ENCODE results near the gene DAB1. TPM values are rescaled to one million over a fixed set of nuclear protein-coding genes. Genes with fewer than 3 reads are reported as not detected.
A peak's percentile ranks its signal among the peaks of the same experiment; 100 is the strongest.

Gene DAB1
- total and polyA plus RNA-seq, 2 of the 8 experiments (the other 6 are each of a cell fraction or from before 2014, with no cell fraction given), result 4.4 to 11.8 TPM

GRCh38 chr1:57451516-57451915, 27.7 kb upstream of the DAB1 start:
- Histone ChIP-seq H2BK5ac (ENCODE audit: low read depth, low read length) (no peak overlapping the region), H3K27ac (ENCODE audit: low read depth, low read length) (no peak overlapping the region), H3K18ac (ENCODE audit: extremely low read depth, low read length) (no peak overlapping the region), H2BK20ac (ENCODE audit: low read length) (no peak overlapping the region), H2BK15ac (ENCODE audit: low read length) (no peak overlapping the region), H3K79me2 (ENCODE audit: control insufficient read depth in 1 of 2, insufficient read depth in 2 of 2, low read length in 2 of 2) (no peaks in the 10 kb centered on the region), H3K9ac (replicated peaks in 1 of 4; ENCODE audit: extremely low read depth in 1 of 4, low read depth in 3 of 4, low read length in 3 of 4) (no peak overlapping the region), H3K4ac (replicated peaks; ENCODE audit: insufficient read length, low read depth, low read length) (no peak overlapping the region), H3K79me1 (ENCODE audit: low read depth, low read length) (no peaks in the 10 kb centered on the region), H3K23me2 (ENCODE audit: low read depth, low read length) (no peaks in the 10 kb centered on the region), H2BK12ac (ENCODE audit: low read depth, low read length) (no peak overlapping the region), H4K91ac (replicated peaks; ENCODE audit: insufficient read length, low read length) (no peak overlapping the region), H3K56ac (replicated peaks; ENCODE audit: insufficient read length, low read depth, low read length) (no peak overlapping the region), H4K20me1 (replicated peaks in 1 of 2; ENCODE audit: control insufficient read depth in 1 of 2, insufficient read depth in 2 of 2, low read length in 2 of 2) (no peaks in the 10 kb centered on the region), H3K14ac (ENCODE audit: insufficient read length) (no peak overlapping the region), H2AFZ (ENCODE audit: low read length) (no peak overlapping the region), H3K4me1 (replicated peaks in 1 of 4; ENCODE audit: control insufficient read depth in 3 of 4, insufficient read depth in 4 of 4, low read length in 3 of 4) (peaks cover 0 to 6% (median 3%) of the 10 kb centered on the region in 4 experiments; a peak in 3 of 7 replicates), H3K27me3 (replicated peaks in 1 of 4; ENCODE audit: control insufficient read depth in 3 of 4, extremely low read depth in 1 of 4, insufficient read depth in 3 of 4, low read length in 3 of 4) (peaks cover 0 to 2% (median 0%) of the 10 kb centered on the region in 4 experiments; a peak in 1 of 7 replicates), H2AK5ac (ENCODE audit: low read depth, low read length) (no peak overlapping the region), H3K9me3 (ENCODE audit: insufficient read depth in 2 of 2, low read depth in 1 of 2, low read length in 1 of 2) (no peaks in the 10 kb centered on the region), H3K23ac (ENCODE audit: insufficient read length) (no peak overlapping the region), H3K36me3 (ENCODE audit: control insufficient read depth in 2 of 4, insufficient read depth in 4 of 4, low read length in 3 of 4) (no peaks in the 10 kb centered on the region), H3K4me3 (ENCODE audit: extremely low read depth in 1 of 4, insufficient read depth in 2 of 4, low read depth in 3 of 4, low read length in 4 of 4) (no peak overlapping the region), H4K5ac (ENCODE audit: insufficient read length, low read depth, low read length) (no peak overlapping the region), H2BK120ac (replicated peaks; ENCODE audit: low read depth, low read length) (no peak overlapping the region), H4K8ac (ENCODE audit: extremely low read depth, insufficient read depth, low read length) (no peak overlapping the region), H3K4me2 (ENCODE audit: insufficient read depth in 1 of 2, low read depth in 2 of 2, low read length in 2 of 2) (peak overlapping the region; percentile 4 to 31; a peak in 2 of 4 replicates)
- 25% methylated on average over 5 of the region's 5 CpGs; no CpG with 5 or more reads in 1 of the 2 experiments for WGBS, 2 experiments (ENCODE audit: extremely low coverage in 1 of 2, insufficient coverage in 1 of 2, insufficient read length in 1 of 2, insufficient replicate concordance in 2 of 2, low coverage in 1 of 2, low lambda C conversion rate in 2 of 2, missing lambda C conversion rate in 1 of 2)
- no peak for DNase-seq (ENCODE audit: low read depth in 1 of 2, low spot score in 2 of 2)
- FAIRE-seq, result no peak
- CTCF ChIA-PET (ENCODE audit: partially characterized antibody), result interaction anchor here (0.8 to 1.2 kb wide), 2 partner anchors 27 to 483 kb away, joined by 3 read pairs; no protein-coding TSS in a partner anchor
- POLR2A ChIA-PET (ENCODE audit: partially characterized antibody), result no interaction called here
- TF ChIP-seq TBP (IDR thresholded peaks at IDR 0.05; ENCODE audit: low read depth, low read length) (no peak), RFX5 (IDR thresholded peaks at IDR 0.05; ENCODE audit: borderline replicate concordance, low read depth, low read length) (no peak), CEBPB (IDR thresholded peaks at IDR 0.05; ENCODE audit: low read depth, low read length) (no peak), PHF8 (conservative IDR thresholded peaks at IDR 0.05; ENCODE audit: low read depth, low read length) (no peak), ATF3 (IDR thresholded peaks at IDR 0.05; ENCODE audit: insufficient read depth, low read depth, low read length) (no peak), HDAC6 (IDR thresholded peaks at IDR 0.05; ENCODE audit: low read depth, low read length) (no peak), SIX5 (IDR thresholded peaks at IDR 0.05; ENCODE audit: low read depth, low read length) (no peak), SIN3A (conservative IDR thresholded peaks at IDR 0.05 in 1 of 2, IDR thresholded peaks at IDR 0.05 in 1 of 2; ENCODE audit: low read depth in 1 of 2, low read length in 2 of 2) (no peak), SIRT6 (IDR thresholded peaks at IDR 0.05; ENCODE audit: low read length) (no peak), CBX5 (IDR thresholded peaks at IDR 0.05; ENCODE audit: low read depth, low read length) (no peak), YY1 (IDR thresholded peaks at IDR 0.05; ENCODE audit: low read depth, low read length) (no peak), RAD21 (IDR thresholded peaks at IDR 0.05 in 1 of 2, conservative IDR thresholded peaks at IDR 0.05 in 1 of 2; ENCODE audit: low read depth in 2 of 2, low read length in 2 of 2) (no peak), ZNF274 (IDR thresholded peaks at IDR 0.05; ENCODE audit: borderline replicate concordance, extremely low read depth, low read length) (no peak), GTF2F1 (IDR thresholded peaks at IDR 0.05; ENCODE audit: borderline replicate concordance, low read depth, low read length) (no peak)

Data from H1 (cell line).